Epithelial cell of esophagus (primary cell): ENCODE measurements around the gene LGMN.
A peak's percentile ranks its signal among the peaks of the same experiment; 100 is the strongest.

Experiments
- DNase-seq: peaks from one replicate; pipeline ENCODE4 v3.0.0; 2010; ENCODE audit warnings: low read depth
- H3K4me3 ChIP-seq: 2 replicates; pipeline ENCODE4 v1.5.1; 2011; ENCODE audit warnings: mild to moderate bottlenecking, low read length, control low read depth
- TF ChIP-seq, protein P1 (sequence below): IDR thresholded peaks from 2 replicates; pipeline ENCODE4 v1.5.1; 2011; ENCODE audit warnings: low read depth, mild to moderate bottlenecking, low read length, control low read depth, inconsistent platforms; ENCODE audit not compliant: insufficient read depth; ENCODE audit errors: missing control alignments

The LGMN gene

DNA sequence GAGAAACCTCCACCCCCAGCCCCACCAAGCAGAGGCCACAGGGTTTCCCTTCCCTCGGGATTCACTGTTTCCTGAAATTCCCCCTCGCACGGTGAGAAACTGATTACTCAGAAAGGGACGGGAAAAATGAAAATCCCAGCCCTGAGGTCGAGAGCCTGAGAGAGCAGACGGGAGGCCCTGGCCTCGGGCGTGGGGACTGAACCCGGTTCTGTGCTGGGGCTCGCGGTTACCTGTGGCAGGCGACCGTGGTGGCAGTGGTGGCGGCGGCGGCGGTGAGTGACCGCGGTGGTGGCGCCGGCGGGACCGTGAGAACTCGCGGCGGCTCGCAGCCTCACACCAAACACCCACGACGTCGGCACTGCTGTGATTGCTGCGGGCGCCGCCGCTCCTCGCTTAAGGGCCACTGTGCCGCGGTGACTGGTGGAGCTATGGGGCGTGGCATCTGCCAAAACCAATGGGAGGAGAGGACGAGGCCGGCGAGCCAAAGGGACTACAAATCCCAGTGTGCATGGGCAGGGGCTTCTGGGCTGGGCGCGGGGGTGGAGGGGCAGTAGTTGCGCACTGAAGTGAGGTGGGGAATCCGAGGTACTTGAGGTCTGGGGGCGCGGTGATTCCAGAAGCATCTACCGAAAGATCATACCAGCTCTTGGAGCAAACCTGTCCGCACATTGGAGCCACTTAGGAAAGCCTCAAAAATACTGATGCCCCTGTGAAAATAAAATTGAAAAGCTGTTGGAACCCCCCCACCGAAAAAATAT is at the start of gene LGMN:
LGMN (minus strand) TSS at position 369 of the 758 bp plus-strand sequence. CDS start 15,841 bp downstream, outside the sequence.
- DNase-seq, result peak; percentile 96
- H3K4me3 ChIP-seq, result peak within 1 kb of the TSS; percentile 94
- TF ChIP-seq, protein P1, sequence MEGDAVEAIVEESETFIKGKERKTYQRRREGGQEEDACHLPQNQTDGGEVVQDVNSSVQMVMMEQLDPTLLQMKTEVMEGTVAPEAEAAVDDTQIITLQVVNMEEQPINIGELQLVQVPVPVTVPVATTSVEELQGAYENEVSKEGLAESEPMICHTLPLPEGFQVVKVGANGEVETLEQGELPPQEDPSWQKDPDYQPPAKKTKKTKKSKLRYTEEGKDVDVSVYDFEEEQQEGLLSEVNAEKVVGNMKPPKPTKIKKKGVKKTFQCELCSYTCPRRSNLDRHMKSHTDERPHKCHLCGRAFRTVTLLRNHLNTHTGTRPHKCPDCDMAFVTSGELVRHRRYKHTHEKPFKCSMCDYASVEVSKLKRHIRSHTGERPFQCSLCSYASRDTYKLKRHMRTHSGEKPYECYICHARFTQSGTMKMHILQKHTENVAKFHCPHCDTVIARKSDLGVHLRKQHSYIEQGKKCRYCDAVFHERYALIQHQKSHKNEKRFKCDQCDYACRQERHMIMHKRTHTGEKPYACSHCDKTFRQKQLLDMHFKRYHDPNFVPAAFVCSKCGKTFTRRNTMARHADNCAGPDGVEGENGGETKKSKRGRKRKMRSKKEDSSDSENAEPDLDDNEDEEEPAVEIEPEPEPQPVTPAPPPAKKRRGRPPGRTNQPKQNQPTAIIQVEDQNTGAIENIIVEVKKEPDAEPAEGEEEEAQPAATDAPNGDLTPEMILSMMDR, result no peak

GRCh38 chr14:92794961-92795360 is 46.5 kb upstream of the LGMN start:
- no peak for DNase-seq
- TF ChIP-seq, protein P1, result no peak
- peak overlapping the region; percentile 98 for H3K4me3 ChIP-seq

DNA sequence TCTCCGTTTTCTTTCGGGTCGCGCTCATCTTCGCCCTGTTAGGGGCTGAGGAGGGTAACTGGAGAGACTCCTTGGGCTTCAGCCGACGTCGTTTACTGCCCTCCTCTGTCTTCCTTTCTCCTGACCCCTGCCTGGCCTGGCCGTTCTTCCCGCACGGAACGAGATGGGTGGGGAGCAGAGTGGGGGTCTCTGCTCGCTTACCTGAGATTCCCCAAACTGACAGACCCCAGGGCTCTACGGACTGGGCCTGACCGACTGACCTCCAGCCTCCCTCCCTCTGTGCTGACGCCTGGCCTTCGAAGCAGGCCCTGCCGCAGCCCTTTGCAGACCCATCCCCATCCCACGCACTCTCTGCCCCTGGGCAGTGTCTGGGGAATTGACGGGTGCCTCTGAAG is 46.1 kb upstream of the LGMN start:
- DNase-seq, result peak; percentile 24
- H3K4me3 ChIP-seq, result peak overlapping the region; percentile 98
- TF ChIP-seq, protein P1, result no peak

- TF ChIP-seq, protein P1, result no peak
- H3K4me3 ChIP-seq, result peak within 1 kb of the TSS; percentile 98
- DNase-seq, result peak; percentile 99
Measured at GRCh38 chr14:92793709-92794546, 45.5 kb upstream of the LGMN start, which contains the start of gene GOLGA5. Gene GOLGA5 (plus strand): TSS chr14:92794305. CDS start chr14:92797438, 3,133 bp downstream.

- H3K4me3 ChIP-seq, result no peak overlapping the region
- peak; percentile 71 for DNase-seq
- TF ChIP-seq, protein P1, result no peak
Measured at GRCh38 chr14:92792885-92793284, 44.5 kb upstream of the LGMN start.

DNA sequence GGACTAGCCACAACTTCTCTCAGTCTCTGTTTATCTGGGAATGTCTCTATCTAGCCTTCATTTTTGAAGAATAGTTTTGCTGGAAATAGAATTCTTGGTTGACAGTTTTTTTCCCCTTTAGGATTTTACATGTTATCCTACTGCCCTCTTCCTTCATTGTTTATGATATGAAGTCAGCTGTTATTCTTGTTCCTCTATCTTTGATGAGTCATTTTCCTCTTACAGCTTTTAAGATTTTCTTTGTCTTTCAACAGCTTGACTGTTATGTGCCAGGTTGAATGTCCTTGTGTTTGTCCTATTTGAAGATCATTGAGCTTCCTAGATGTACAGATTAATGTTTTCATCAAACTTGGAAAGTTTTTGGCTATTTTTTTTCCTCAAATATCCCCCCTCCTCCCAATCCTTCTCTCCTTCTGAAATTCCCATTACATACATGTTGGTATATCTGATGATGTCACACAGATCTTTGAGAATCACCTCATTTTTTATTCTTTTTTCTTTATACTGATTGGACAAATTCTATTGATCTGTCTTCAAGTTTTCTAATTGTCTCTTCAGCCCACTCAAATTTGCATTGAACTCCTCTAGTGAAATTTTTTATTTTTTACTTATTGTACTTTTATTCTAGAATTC is 41.1 kb upstream of the LGMN start:
- no peak overlapping the region for H3K4me3 ChIP-seq
- peak; percentile 13 for DNase-seq
- TF ChIP-seq, protein P1, result no peak
